Measurements from ENCODE around the gene CLDN18.

CLDN18 gene

GRCh38 chr3:138019281-138020069 lies 9.5 kb downstream of the CLDN18 start:
- intact Hi-C loops (cut with DNase I) = no loop called here
- DNase-seq = no peak

- intact Hi-C loops (cut with DNase I) = no loop called here
- DNase-seq = no peak
These were observed 13.8 kb downstream of the CLDN18 start for GRCh38 chr3:138023754-138024153.

- no peak for DNase-seq
- intact Hi-C loops (cut with DNase I) = no loop called here
These were observed 15.6 kb downstream of the CLDN18 start for GRCh38 chr3:138025553-138025952.

- DNase-seq = no peak
These were observed 17.9 kb downstream of the CLDN18 start for GRCh38 chr3:138027821-138028220.

GRCh38 chr3:138030734-138031280 lies 20.8 kb downstream of the CLDN18 start:
- DNase-seq = no peak
- intact Hi-C loops (cut with DNase I) = no loop called here

More at GRCh38 chr3:138027821-138028220, 17.9 kb downstream of the CLDN18 start:
- intact Hi-C loops (cut with DNase I) = no loop called here

GRCh38 chr3:138031536-138031935 lies 21.6 kb downstream of the CLDN18 start:
- DNase-seq = no peak
- intact Hi-C loops (cut with DNase I) = no loop called here

GRCh38 chr3:138032567-138032966 lies 22.6 kb downstream of the CLDN18 start:
- intact Hi-C loops (cut with DNase I) = no loop called here
- no peak for DNase-seq

GRCh38 chr3:138033202-138033691 lies 23.3 kb downstream of the CLDN18 start:
- intact Hi-C loops (cut with DNase I) = no loop called here
- DNase-seq = no peak

- no peak for DNase-seq
- intact Hi-C loops (cut with DNase I) = no loop called here
These were observed 25.0 kb downstream of the CLDN18 start for GRCh38 chr3:138034918-138035317.

GRCh38 chr3:138036572-138036971 lies 26.6 kb downstream of the CLDN18 start:
- no peak for DNase-seq
- intact Hi-C loops (cut with DNase I) = no loop called here

- intact Hi-C loops (cut with DNase I) = no loop called here
These were observed 28.9 kb downstream of the CLDN18 start for GRCh38 chr3:138038725-138039462.

GRCh38 chr3:138042043-138042442 lies 32.1 kb downstream of the CLDN18 start:
- intact Hi-C loops (cut with DNase I) = no loop called here
- no peak for DNase-seq

More at GRCh38 chr3:138038725-138039462, 28.9 kb downstream of the CLDN18 start:
- no peak for DNase-seq

GRCh38 chr3:138043266-138044029 lies 33.5 kb downstream of the CLDN18 start:
- DNase-seq = no peak
- intact Hi-C loops (cut with DNase I) = no loop called here

GRCh38 chr3:138046085-138046484 lies 36.1 kb downstream of the CLDN18 start:
- no peak for DNase-seq
- intact Hi-C loops (cut with DNase I) = no loop called here

- intact Hi-C loops (cut with DNase I) = no loop called here
- no peak for DNase-seq
These were observed 37.0 kb downstream of the CLDN18 start for GRCh38 chr3:138046955-138047354.

- intact Hi-C loops (cut with DNase I) = no loop called here
- no peak for DNase-seq
These were observed 37.7 kb downstream of the CLDN18 start for GRCh38 chr3:138047596-138048158.

GRCh38 chr3:138049157-138049919 lies 39.4 kb downstream of the CLDN18 start:
- DNase-seq = no peak
- intact Hi-C loops (cut with DNase I) = no loop called here
